HepG2 (cell line): Measurements from ENCODE around the gene EEFSEC. TPM values are rescaled to one million over a fixed set of nuclear protein-coding genes. Genes with fewer than 3 reads are reported as not detected.

ENCODE experiments used
- ARNT2 ChIP-seq: sonication (generic); formaldehyde crosslinking; IDR thresholded peaks from 2 replicates; pipeline ENCODE4 v1.8.0; 2022; ENCODE audit warnings: mild to moderate bottlenecking, low read depth, missing genetic modification reagents, moderate library complexity
- E2F5 ChIP-seq: sonication (generic); formaldehyde crosslinking; conservative IDR thresholded peaks from 2 replicates; pipeline ENCODE4 v1.4.0; 2020; ENCODE audit warnings: missing genetic modification reagents
- FOSL2 ChIP-seq: sonication (generic); formaldehyde crosslinking; IDR thresholded peaks from 2 replicates; pipeline ENCODE4 v1.4.0; 2020; ENCODE audit warnings: missing genetic modification reagents
- HOXA3 ChIP-seq: sonication (generic); formaldehyde crosslinking; IDR thresholded peaks from 2 replicates; pipeline ENCODE4 v1.5.0; 2020; ENCODE audit warnings: missing genetic modification reagents
- KDM5B ChIP-seq: sonication (generic); formaldehyde crosslinking; IDR thresholded peaks from 2 replicates; pipeline ENCODE4 v1.4.0; 2020; ENCODE audit warnings: missing genetic modification reagents, mild to moderate bottlenecking, borderline replicate concordance
- NONO ChIP-seq, 2 experiments: fragments of 450-650 bp in 1 of 2; sonication (generic) in 1 of 2; formaldehyde crosslinking in 1 of 2; IDR thresholded peaks in 1 of 2; conservative IDR thresholded peaks in 1 of 2; 2 replicates each; pipeline versions ENCODE4 v1.6.1 to v1.8.0; 2017 to 2022; ENCODE audit warnings: mild to moderate bottlenecking in 1 of 2, missing genetic modification reagents in 1 of 2, moderate library complexity in 1 of 2
- PHF8 ChIP-seq: sonication (generic); formaldehyde crosslinking; IDR thresholded peaks from 2 replicates; pipeline ENCODE4 v1.5.0; 2020; ENCODE audit warnings: missing genetic modification reagents
- PRDM15 ChIP-seq: sonication (generic); formaldehyde crosslinking; IDR thresholded peaks from 2 replicates; pipeline ENCODE4 v1.4.0; 2020; ENCODE audit warnings: missing genetic modification reagents
- XRCC5 ChIP-seq: fragments of 200-400 bp; formaldehyde crosslinking; optimal IDR thresholded peaks from 2 replicates; pipeline ENCODE3; 2017; ENCODE audit warnings: mild to moderate bottlenecking, low read length
- ZKSCAN5 ChIP-seq: sonication (generic); formaldehyde crosslinking; IDR thresholded peaks from 2 replicates; pipeline ENCODE4 v1.5.1; 2020; ENCODE audit warnings: mild to moderate bottlenecking, missing genetic modification reagents
- ZNF747 ChIP-seq: sonication (generic); formaldehyde crosslinking; IDR thresholded peaks from 2 replicates; pipeline ENCODE4 v1.8.1; 2023; ENCODE audit warnings: missing genetic modification reagents, mild to moderate bottlenecking, borderline replicate concordance
- ZNF782 ChIP-seq: sonication (generic); formaldehyde crosslinking; IDR thresholded peaks from 2 replicates; pipeline ENCODE4 v1.4.0; 2020; ENCODE audit warnings: missing genetic modification reagents, mild to moderate bottlenecking, borderline replicate concordance
- polyA plus RNA-seq, 8 experiments: library from polyadenylated mRNA; depleted of rRNA in 3 of 8; stranded (reverse) in 7 of 8; unstranded in 1 of 8; fragments of >200 nt; fragmentation: Illumina TruSeq in 4 of 8; extraction: Trizol in 4 of 8; gene quantifications; 2 replicates each; pipeline versions ENCODE4 v1.2.1 to v1.2.3, GENCODE V29; 2011 to 2016; ENCODE audit warnings: low read depth in 4 of 8, missing spikeins in 1 of 8, mixed read lengths in 1 of 8; ENCODE audit not compliant: insufficient read depth in 1 of 8
- total RNA-seq, 5 experiments: library from RNA; depleted of rRNA; stranded (reverse); fragments of >200 nt; fragmentation: Illumina TruSeq; extraction: Trizol; gene quantifications; 2 replicates each; pipeline ENCODE4 v1.2.3, GENCODE V29; 2016; ENCODE audit warnings: low read depth in 1 of 5
- TF ChIP-seq, protein P1 (sequence below): sonication (generic); formaldehyde crosslinking; conservative IDR thresholded peaks from 2 replicates; pipeline ENCODE4 v1.8.0; 2022; ENCODE audit warnings: mild to moderate bottlenecking, moderate library complexity, missing genetic modification reagents
- TF ChIP-seq, protein P2 (sequence below): sonication (generic); formaldehyde crosslinking; IDR thresholded peaks from 2 replicates; pipeline ENCODE4 v1.4.0; 2020; ENCODE audit warnings: missing genetic modification reagents, low read depth, mild to moderate bottlenecking, borderline replicate concordance
- TF ChIP-seq, protein P3 (sequence below): sonication (generic); formaldehyde crosslinking; IDR thresholded peaks from 2 replicates; pipeline ENCODE4 v1.8.1; 2023; ENCODE audit warnings: mild to moderate bottlenecking, inconsistent platforms, moderate library complexity, missing genetic modification reagents, borderline replicate concordance

Gene EEFSEC
- total and polyA plus RNA-seq, 2 of the 13 experiments (the other 11 are each of a cell fraction or from before 2014, with no cell fraction given): 6.4 to 24.2 TPM

- TF ChIP-seq ZNF782 (CRISPR knock-in tag): no peak
- TF ChIP-seq ZNF747: no peak
- TF ChIP-seq, protein P1, sequence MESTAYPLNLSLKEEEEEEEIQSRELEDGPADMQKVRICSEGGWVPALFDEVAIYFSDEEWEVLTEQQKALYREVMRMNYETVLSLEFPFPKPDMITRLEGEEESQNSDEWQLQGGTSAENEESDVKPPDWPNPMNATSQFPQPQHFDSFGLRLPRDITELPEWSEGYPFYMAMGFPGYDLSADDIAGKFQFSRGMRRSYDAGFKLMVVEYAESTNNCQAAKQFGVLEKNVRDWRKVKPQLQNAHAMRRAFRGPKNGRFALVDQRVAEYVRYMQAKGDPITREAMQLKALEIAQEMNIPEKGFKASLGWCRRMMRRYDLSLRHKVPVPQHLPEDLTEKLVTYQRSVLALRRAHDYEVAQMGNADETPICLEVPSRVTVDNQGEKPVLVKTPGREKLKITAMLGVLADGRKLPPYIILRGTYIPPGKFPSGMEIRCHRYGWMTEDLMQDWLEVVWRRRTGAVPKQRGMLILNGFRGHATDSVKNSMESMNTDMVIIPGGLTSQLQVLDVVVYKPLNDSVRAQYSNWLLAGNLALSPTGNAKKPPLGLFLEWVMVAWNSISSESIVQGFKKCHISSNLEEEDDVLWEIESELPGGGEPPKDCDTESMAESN (CRISPR knock-in tag): peak; percentile 50; the same call in 1 of the 2 replicates
- 0 out of 2 replicates have a peak, but pooled peaks have one; percentile 47 for TF ChIP-seq PRDM15
- TF ChIP-seq XRCC5: peak; percentile 57
- peak; percentile 20; the same call in 1 of the 2 replicates for TF ChIP-seq KDM5B (CRISPR knock-in tag)
- TF ChIP-seq PHF8 (CRISPR knock-in tag): peak; percentile 8
- TF ChIP-seq, protein P2, sequence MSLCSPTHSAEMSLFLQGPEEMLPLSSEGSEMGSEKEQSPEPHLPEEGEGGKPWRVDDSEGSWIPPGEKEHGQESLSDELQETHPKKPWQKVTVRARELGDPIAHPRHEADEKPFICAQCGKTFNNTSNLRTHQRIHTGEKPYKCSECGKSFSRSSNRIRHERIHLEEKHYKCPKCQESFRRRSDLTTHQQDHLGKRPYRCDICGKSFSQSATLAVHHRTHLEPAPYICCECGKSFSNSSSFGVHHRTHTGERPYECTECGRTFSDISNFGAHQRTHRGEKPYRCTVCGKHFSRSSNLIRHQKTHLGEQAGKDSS (CRISPR knock-in tag): peak; percentile 24; the same call in 1 of the 2 replicates
- 0 out of 2 replicates have a peak, but pooled peaks have one; percentile 31 for TF ChIP-seq E2F5 (CRISPR knock-in tag)
- peak; percentile 52 for TF ChIP-seq ARNT2
- TF ChIP-seq, protein P3, sequence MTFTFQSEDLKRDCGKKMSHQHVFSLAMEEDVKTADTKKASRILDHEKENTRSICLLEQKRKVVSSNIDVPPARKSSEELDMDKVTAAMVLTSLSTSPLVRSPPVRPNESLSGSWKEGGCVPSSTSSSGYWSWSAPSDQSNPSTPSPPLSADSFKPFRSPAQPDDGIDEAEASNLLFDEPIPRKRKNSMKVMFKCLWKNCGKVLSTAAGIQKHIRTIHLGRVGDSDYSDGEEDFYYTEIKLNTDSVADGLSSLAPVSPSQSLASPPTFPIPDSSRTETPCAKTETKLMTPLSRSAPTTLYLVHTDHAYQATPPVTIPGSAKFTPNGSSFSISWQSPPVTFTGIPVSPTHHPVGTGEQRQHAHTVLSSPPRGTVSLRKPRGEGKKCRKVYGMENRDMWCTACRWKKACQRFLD (CRISPR knock-in tag): 0 out of 2 replicates have a peak, but pooled peaks have one; percentile 23
- no peak for TF ChIP-seq ZKSCAN5
- peak; percentile 70 for TF ChIP-seq HOXA3 (CRISPR knock-in tag)
- no peak for TF ChIP-seq NONO (IDR thresholded peaks at IDR 0.05)
- TF ChIP-seq NONO (CRISPR knock-in tag; conservative IDR thresholded peaks at IDR 0.05): 0 out of 2 replicates have a peak, but pooled peaks have one; percentile 19
- no peak for TF ChIP-seq FOSL2 (CRISPR knock-in tag)
Observed at GRCh38 chr3:128426128-128426921, 273.0 kb downstream of the EEFSEC start (continued).
